HepG2 (cell line): ENCODE results near the gene DNAJC12. TPM values are rescaled to one million over a fixed set of nuclear protein-coding genes. Genes with fewer than 3 reads are reported as not detected.

Source experiments
- ATAC-seq: fragments of 200-7000 bp; cut with Tn5 transposase; 3 replicates; pipeline ENCODE4 v1.9.1; 2020; ENCODE audit warnings: mild to moderate bottlenecking, moderate library complexity
- Bru-seq: library from RNA; stranded (reverse); fragments of 400-500 nt; gene quantifications from one replicate; lab custom pipeline; 2021; lab: Mats Ljungman, UMichigan
- BruChase-seq, 2 experiments: library from RNA; stranded (reverse); fragments of 400-500 nt; gene quantifications; one replicate each; lab custom pipeline; 2021; lab: Mats Ljungman, UMichigan
- BruUV-seq: library from RNA; stranded (reverse); fragments of 400-500 nt; replicated peaks from 2 replicates; lab custom pipeline; 2021; lab: Mats Ljungman, UMichigan
- CTCF ChIA-PET: fragments of 300-600 bp; formaldehyde crosslinking; extraction: SDS; loops from one replicate; lab custom pipeline; 2021; ENCODE audit warnings: low total read pairs, inconsistent platforms, low intra/inter-chr PET ratio; lab: Yijun Ruan, JAX
- POLR2A ChIA-PET: fragments of 350-600 bp; sonication (Branson Sonifier 250); formaldehyde crosslinking; loops from one replicate; lab custom pipeline; 2020; ENCODE audit warnings: antibody characterized with exemption, inconsistent platforms; lab: Yijun Ruan, JAX
- DNase-seq: peaks from one replicate; pipeline ENCODE4 v3.0.0-alpha.2; 2015; ENCODE audit warnings: low spot score
- FAIRE-seq: peaks from 3 replicates; lab custom pipeline; 2011; peaks lifted over from hg19 to GRCh38; lab: Jason Lieb, UNC
- H2AFZ ChIP-seq: one replicate; pipeline ENCODE4 v1.6.1; 2011; ENCODE audit warnings: low read length, inconsistent platforms
- H3K27ac ChIP-seq: fragments of 300-600 bp; 3 replicates; pipeline ENCODE4 v1.8.0; 2011; ENCODE audit warnings: mixed run types, mild to moderate bottlenecking, mixed read lengths, low read length, inconsistent platforms; ENCODE audit not compliant: insufficient read depth; ENCODE audit errors: extremely low read length
- H3K27me3 ChIP-seq, 2 experiments: fragments of 200-600 bp in 1 of 2; 2 replicates in 1 of 2; 3 replicates in 1 of 2; pipeline versions ENCODE4 v1.6.0 to v1.8.0; 2011; ENCODE audit warnings: low read length in 2 of 2, mild to moderate bottlenecking in 2 of 2, moderate library complexity in 2 of 2, inconsistent platforms in 1 of 2; ENCODE audit not compliant: insufficient read depth in 2 of 2, control insufficient read depth in 1 of 2
- H3K36me3 ChIP-seq, 2 experiments: fragments of 200-600 bp in 1 of 2; replicated peaks in 1 of 2; 2 replicates in 1 of 2; 3 replicates in 1 of 2; pipeline versions ENCODE4 v1.5.1 to v1.8.0; 2011; ENCODE audit warnings: low read length in 2 of 2, inconsistent platforms in 1 of 2; ENCODE audit not compliant: insufficient read depth in 2 of 2, control insufficient read depth in 1 of 2
- H3K4me1 ChIP-seq: 2 replicates; pipeline ENCODE4 v1.5.1; 2012; ENCODE audit warnings: low read length, inconsistent platforms; ENCODE audit not compliant: insufficient read depth
- H3K4me2 ChIP-seq: 2 replicates; pipeline ENCODE4 v1.6.0; 2011; ENCODE audit warnings: low read depth, low read length, inconsistent platforms
- H3K4me3 ChIP-seq, 3 experiments: fragments of 200-600 bp in 1 of 3; sonication (generic), shearing (Covaris generic) in 1 of 3; replicated peaks in 1 of 3; 2 replicates each; pipeline ENCODE4 v1.5.1; 2011 to 2016; ENCODE audit warnings: low read length in 3 of 3, inconsistent platforms in 2 of 3, low read depth in 2 of 3, mild to moderate bottlenecking in 2 of 3, control low read depth in 1 of 3, mixed read lengths in 1 of 3; ENCODE audit not compliant: insufficient read depth in 1 of 3
- H3K79me2 ChIP-seq: one replicate; pipeline ENCODE4 v1.6.1; 2011; ENCODE audit warnings: low read length, inconsistent platforms; ENCODE audit not compliant: insufficient read depth
- H3K9ac ChIP-seq: 2 replicates; pipeline ENCODE4 v1.6.0; 2011; ENCODE audit warnings: mild to moderate bottlenecking, low read depth, low read length, inconsistent platforms; ENCODE audit not compliant: insufficient read depth
- H3K9me3 ChIP-seq: 2 replicates; pipeline ENCODE4 v1.5.1; 2012; ENCODE audit warnings: mild to moderate bottlenecking, low read length
- H4K20me1 ChIP-seq: 2 replicates; pipeline ENCODE4 v1.6.0; 2011; ENCODE audit warnings: inconsistent platforms, mild to moderate bottlenecking, low read length, moderate library complexity; ENCODE audit not compliant: insufficient read depth
- SNRNP70 ChIP-seq: fragments of 200-400 bp; formaldehyde crosslinking; IDR thresholded peaks from 2 replicates; pipeline ENCODE4 v1.6.1; 2017; ENCODE audit warnings: mild to moderate bottlenecking, low read depth, low read length, moderate library complexity
- ZNF577 ChIP-seq: sonication (generic); formaldehyde crosslinking; IDR thresholded peaks from 2 replicates; pipeline ENCODE4 v1.4.0; 2020; ENCODE audit warnings: mild to moderate bottlenecking, low read depth, missing genetic modification reagents, borderline replicate concordance
- WGBS: methylation state at CpG from one replicate; pipeline ENCODE4 v1.1.6; 2017; ENCODE audit warnings: low lambda C conversion rate; 5-methylcytosine and 5-hydroxymethylcytosine counted together
- in situ Hi-C: cut with HindIII; loops from 2 replicates; pipeline ENCODE4 v1.10.0; 2017; ENCODE audit warnings: low pct_unique_long_range_greater_than_20kb; ENCODE audit not compliant: extremely low pct_ligation_motif_present
- intact Hi-C: fragments of 100-400 bp; cut with micrococcal nuclease; formaldehyde crosslinking; loops from one replicate; pipeline ENCODE4 v1.10.0; 2022; ENCODE audit not compliant: unreplicated experiment
- long read RNA-seq, 2 experiments: library from RNA in 1 of 2; library from polyadenylated mRNA in 1 of 2; stranded (forward) in 1 of 2; unstranded in 1 of 2; transcript quantifications; one replicate each; pipeline ENCODE4 v2.0.0, GENCODE V29; 2019 to 2022
- polyA minus RNA-seq, 3 experiments: library from RNA; depleted of rRNA, polyadenylated mRNA; stranded (reverse); fragments of >200 nt; gene quantifications; 2 replicates each; pipeline ENCODE4 v1.2.3, GENCODE V29; 2011; ENCODE audit warnings: low replicate concordance in 1 of 3
- polyA plus RNA-seq, 8 experiments: library from polyadenylated mRNA; depleted of rRNA in 3 of 8; stranded (reverse) in 7 of 8; unstranded in 1 of 8; fragments of >200 nt; fragmentation: Illumina TruSeq in 4 of 8; extraction: Trizol in 4 of 8; gene quantifications; 2 replicates each; pipeline versions ENCODE4 v1.2.1 to v1.2.3, GENCODE V29; 2011 to 2016; ENCODE audit warnings: low read depth in 4 of 8, missing spikeins in 1 of 8, mixed read lengths in 1 of 8; ENCODE audit not compliant: insufficient read depth in 1 of 8
- total RNA-seq, 5 experiments: library from RNA; depleted of rRNA; stranded (reverse); fragments of >200 nt; fragmentation: Illumina TruSeq; extraction: Trizol; gene quantifications; 2 replicates each; pipeline ENCODE4 v1.2.3, GENCODE V29; 2016; ENCODE audit warnings: low read depth in 1 of 5
- TF ChIP-seq, protein P1 (sequence below): sonication (generic); formaldehyde crosslinking; IDR thresholded peaks from 2 replicates; pipeline ENCODE4 v1.4.0; 2020; ENCODE audit warnings: mild to moderate bottlenecking, missing genetic modification reagents
- TF ChIP-seq, protein P2 (sequence below): sonication (generic); formaldehyde crosslinking; IDR thresholded peaks from 2 replicates; pipeline ENCODE4 v1.5.0; 2020; ENCODE audit warnings: mild to moderate bottlenecking, missing genetic modification reagents
- TF ChIP-seq, protein P3 (sequence below), 2 experiments: sonication (generic) in 1 of 2; formaldehyde crosslinking in 1 of 2; IDR thresholded peaks; 2 replicates each; pipeline versions ENCODE4 v1.5.1 to v1.6.1; 2011 to 2020; ENCODE audit warnings: borderline replicate concordance in 1 of 2, low read depth in 1 of 2, low read length in 1 of 2, mild to moderate bottlenecking in 1 of 2, missing genetic modification reagents in 1 of 2, moderate library complexity in 1 of 2

Gene DNAJC12
- total RNA-seq (2016; rRNA removed; fragmentation: Illumina TruSeq; extraction: Trizol): 11.6 and 14.4 TPM in 2 replicates
- total RNA-seq (2016; cell fraction: cytosol; rRNA removed; fragmentation: Illumina TruSeq; extraction: Trizol; ENCODE audit: low read depth): 3.2 and 3.5 TPM in 2 replicates
- 10.7 and 18.0 TPM in 2 replicates for total RNA-seq (2016; cell fraction: insoluble cytoplasmic fraction; rRNA removed; fragmentation: Illumina TruSeq; extraction: Trizol)
- 5.5 and 7.4 TPM in 2 replicates for total RNA-seq (2016; cell fraction: membrane; rRNA removed; fragmentation: Illumina TruSeq; extraction: Trizol)
- total RNA-seq (2016; cell fraction: nucleus; rRNA removed; fragmentation: Illumina TruSeq; extraction: Trizol): 4.7 and 5.1 TPM in 2 replicates
- polyA plus RNA-seq (2011; rRNA removed): 42.6 and 43.9 TPM in 2 replicates
- 21.0 and 40.0 TPM in 2 replicates for polyA plus RNA-seq (2011; cell fraction: cytosol; rRNA removed)
- 7.5 and 15.1 TPM in 2 replicates for polyA plus RNA-seq (2011; cell fraction: nucleus; rRNA removed)
- 81.9 and 82.1 TPM in 2 replicates for polyA plus RNA-seq (2012)
- polyA plus RNA-seq (2016; cell fraction: cytosol; fragmentation: Illumina TruSeq; extraction: Trizol; ENCODE audit: low read depth): 1.9 and 3.5 TPM in 2 replicates
- 13.4 and 19.0 TPM in 2 replicates for polyA plus RNA-seq (2016; cell fraction: insoluble cytoplasmic fraction; fragmentation: Illumina TruSeq; extraction: Trizol; ENCODE audit: low read depth)
- 3.8 and 4.2 TPM in 2 replicates for polyA plus RNA-seq (2016; cell fraction: membrane; fragmentation: Illumina TruSeq; extraction: Trizol; ENCODE audit: low read depth)
- polyA plus RNA-seq (2016; cell fraction: nucleus; fragmentation: Illumina TruSeq; extraction: Trizol; ENCODE audit: insufficient read depth, low read depth): 5.6 and 5.8 TPM in 2 replicates
- 2.8 and 6.8 TPM in 2 replicates for polyA minus RNA-seq (2011; rRNA and poly(A)+ RNA removed; ENCODE audit: low replicate concordance)
- polyA minus RNA-seq (2011; cell fraction: cytosol; rRNA and poly(A)+ RNA removed): 10.6 and 13.8 TPM in 2 replicates
- polyA minus RNA-seq (2011; cell fraction: nucleus; rRNA and poly(A)+ RNA removed): 10.3 and 17.5 TPM in 2 replicates
- percentile 50 among the genes with signal in this experiment for Bru-seq, nascent RNA
- percentile 51 among the genes with signal in this experiment for BruChase-seq, experiment 1, labeled RNA remaining after a 6-hour chase
- BruChase-seq, experiment 2, labeled RNA remaining after a 2-hour chase: percentile 44 among the genes with signal in this experiment
- long read RNA-seq, experiment 1, partial matches to known transcripts: 0 of 4 reads
- long read RNA-seq, experiment 1, other reads (novel, unspliced or antisense): 0 of 4 reads
- long read RNA-seq, experiment 2, transcript DNAJC12-202 (3 exons, 1,064 nt): minor isoform, 8 of 36 reads
- long read RNA-seq, experiment 2, transcript DNAJC12-201 (5 exons, 1,201 nt): major isoform, 14 of 36 reads
- long read RNA-seq, experiment 2, partial matches to known transcripts: 2 of 36 reads
- long read RNA-seq, experiment 2, other reads (novel, unspliced or antisense): 12 of 36 reads

DNA sequence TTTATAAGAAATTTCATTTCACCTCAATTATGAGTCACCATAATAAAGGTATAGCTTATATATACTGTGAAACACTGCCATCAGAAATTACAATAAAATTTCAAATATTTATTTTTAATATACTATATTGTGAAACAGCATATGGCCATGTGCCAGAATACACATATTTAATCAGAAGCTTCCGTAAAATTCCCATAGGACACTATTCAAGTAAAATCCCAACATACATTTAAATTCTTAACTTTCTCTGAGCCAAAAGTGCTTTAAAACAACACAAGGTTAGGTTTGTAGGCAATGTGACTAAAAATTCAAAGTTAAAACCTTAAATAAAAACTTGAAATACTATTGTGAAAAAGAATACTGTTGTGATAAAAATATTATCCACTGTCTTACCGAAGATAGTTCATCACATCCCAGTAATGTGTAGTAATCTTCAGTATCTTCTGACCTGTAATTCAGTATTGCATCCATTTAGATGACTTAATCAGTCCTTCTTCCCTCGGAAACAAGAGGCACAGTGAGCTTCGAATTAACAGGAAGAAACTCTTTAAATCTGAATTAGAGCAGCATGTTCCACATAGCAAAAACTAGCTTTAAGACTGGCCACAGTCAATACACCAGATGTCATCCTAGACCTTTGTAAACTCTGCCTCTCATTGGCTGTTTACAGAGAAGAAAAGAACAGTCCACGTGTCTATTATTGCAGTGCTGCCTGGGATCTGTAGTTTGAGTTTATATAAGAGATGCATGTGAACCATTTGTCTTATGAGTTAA lies at the start of gene DNAJC12:
Gene DNAJC12 (minus strand): TSS at position 648 of the 774 bp plus-strand sequence. CDS start 177 bp downstream, at position 471.
- in situ Hi-C loops (no loop called here), intact Hi-C loops (loop anchor here (1.0 kb wide), 1 partner anchor 34 kb away; no protein-coding TSS in a partner anchor)
- CTCF ChIA-PET: no interaction called here
- BruUV-seq: TSS peak; percentile 84
- Histone ChIP-seq H3K36me3 (no peaks in the 10 kb centered on the region; a peak in 1 of 5 replicates), H3K9ac (peak within 1 kb of the TSS; percentile 71), H3K9me3 (0 out of 2 replicates have a peak, but pooled peaks cover 10% of the 10 kb centered on the region), H3K27ac (peak within 1 kb of the TSS; percentile 59), H3K79me2 (peaks cover 39% of the 10 kb centered on the region), H3K4me2 (peak within 1 kb of the TSS; percentile 81), H3K4me1 (peaks cover 32% of the 10 kb centered on the region), H3K27me3 (no peaks in the 10 kb centered on the region), H4K20me1 (no peaks in the 10 kb centered on the region), H3K4me3 (peak within 1 kb of the TSS; percentile 58 to 73 (median 66)), H2AFZ (no peak within 1 kb of the TSS)
- DNase-seq: peak; percentile 74
- peak; percentile 99 for ATAC-seq
- 15% methylated on average over 5 of the region's 5 CpGs for WGBS
- FAIRE-seq: peak; percentile 28
- POLR2A ChIA-PET: interaction anchor here (0.7 to 1.8 kb wide), 9 partner anchors 8 to 494 kb away, joined by 3 to 19 read pairs (median 4); partner anchors contain the start of gene HNRNPH3
- TF ChIP-seq, protein P1, sequence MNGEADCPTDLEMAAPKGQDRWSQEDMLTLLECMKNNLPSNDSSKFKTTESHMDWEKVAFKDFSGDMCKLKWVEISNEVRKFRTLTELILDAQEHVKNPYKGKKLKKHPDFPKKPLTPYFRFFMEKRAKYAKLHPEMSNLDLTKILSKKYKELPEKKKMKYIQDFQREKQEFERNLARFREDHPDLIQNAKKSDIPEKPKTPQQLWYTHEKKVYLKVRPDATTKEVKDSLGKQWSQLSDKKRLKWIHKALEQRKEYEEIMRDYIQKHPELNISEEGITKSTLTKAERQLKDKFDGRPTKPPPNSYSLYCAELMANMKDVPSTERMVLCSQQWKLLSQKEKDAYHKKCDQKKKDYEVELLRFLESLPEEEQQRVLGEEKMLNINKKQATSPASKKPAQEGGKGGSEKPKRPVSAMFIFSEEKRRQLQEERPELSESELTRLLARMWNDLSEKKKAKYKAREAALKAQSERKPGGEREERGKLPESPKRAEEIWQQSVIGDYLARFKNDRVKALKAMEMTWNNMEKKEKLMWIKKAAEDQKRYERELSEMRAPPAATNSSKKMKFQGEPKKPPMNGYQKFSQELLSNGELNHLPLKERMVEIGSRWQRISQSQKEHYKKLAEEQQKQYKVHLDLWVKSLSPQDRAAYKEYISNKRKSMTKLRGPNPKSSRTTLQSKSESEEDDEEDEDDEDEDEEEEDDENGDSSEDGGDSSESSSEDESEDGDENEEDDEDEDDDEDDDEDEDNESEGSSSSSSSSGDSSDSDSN (CRISPR knock-in tag): no peak
- TF ChIP-seq, protein P2, sequence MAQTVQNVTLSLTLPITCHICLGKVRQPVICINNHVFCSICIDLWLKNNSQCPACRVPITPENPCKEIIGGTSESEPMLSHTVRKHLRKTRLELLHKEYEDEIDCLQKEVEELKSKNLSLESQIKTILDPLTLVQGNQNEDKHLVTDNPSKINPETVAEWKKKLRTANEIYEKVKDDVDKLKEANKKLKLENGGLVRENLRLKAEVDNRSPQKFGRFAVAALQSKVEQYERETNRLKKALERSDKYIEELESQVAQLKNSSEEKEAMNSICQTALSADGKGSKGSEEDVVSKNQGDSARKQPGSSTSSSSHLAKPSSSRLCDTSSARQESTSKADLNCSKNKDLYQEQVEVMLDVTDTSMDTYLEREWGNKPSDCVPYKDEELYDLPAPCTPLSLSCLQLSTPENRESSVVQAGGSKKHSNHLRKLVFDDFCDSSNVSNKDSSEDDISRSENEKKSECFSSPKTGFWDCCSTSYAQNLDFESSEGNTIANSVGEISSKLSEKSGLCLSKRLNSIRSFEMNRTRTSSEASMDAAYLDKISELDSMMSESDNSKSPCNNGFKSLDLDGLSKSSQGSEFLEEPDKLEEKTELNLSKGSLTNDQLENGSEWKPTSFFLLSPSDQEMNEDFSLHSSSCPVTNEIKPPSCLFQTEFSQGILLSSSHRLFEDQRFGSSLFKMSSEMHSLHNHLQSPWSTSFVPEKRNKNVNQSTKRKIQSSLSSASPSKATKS: 0 out of 2 replicates have a peak, but pooled peaks have one; percentile 43
- TF ChIP-seq ZNF577 (CRISPR knock-in tag) (no peak), SNRNP70 (no peak)
- TF ChIP-seq, protein P3, sequence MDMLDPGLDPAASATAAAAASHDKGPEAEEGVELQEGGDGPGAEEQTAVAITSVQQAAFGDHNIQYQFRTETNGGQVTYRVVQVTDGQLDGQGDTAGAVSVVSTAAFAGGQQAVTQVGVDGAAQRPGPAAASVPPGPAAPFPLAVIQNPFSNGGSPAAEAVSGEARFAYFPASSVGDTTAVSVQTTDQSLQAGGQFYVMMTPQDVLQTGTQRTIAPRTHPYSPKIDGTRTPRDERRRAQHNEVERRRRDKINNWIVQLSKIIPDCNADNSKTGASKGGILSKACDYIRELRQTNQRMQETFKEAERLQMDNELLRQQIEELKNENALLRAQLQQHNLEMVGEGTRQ (IDR thresholded peaks at IDR 0.05; ENCODE audit: low read depth, low read length): peak; percentile 66
- TF ChIP-seq, protein P3 (CRISPR knock-in tag; IDR thresholded peaks at IDR 0.05; ENCODE audit: borderline replicate concordance): peak; percentile 82; the same call in 1 of the 2 replicates
